Mesothelial cell of epicardium (in vitro differentiated cells): Measurements from ENCODE around the gene TMEM229B. TPM values are rescaled to one million over a fixed set of nuclear protein-coding genes. Genes with fewer than 3 reads are reported as not detected.

Experiments used
- DNase-seq, 2 experiments: peaks; one replicate each; pipeline ENCODE4 v3.0.0; 2021; ENCODE audit warnings: low spot score in 2 of 2; ENCODE audit not compliant: unreplicated experiment in 2 of 2
- H3K27ac Mint-ChIP-seq: 2 replicates; pipeline ENCODE4 v1.8.0; 2021; ENCODE audit warnings: mixed read lengths
- H3K27me3 Mint-ChIP-seq: 2 replicates; pipeline ENCODE4 v1.8.0; 2021; ENCODE audit warnings: low read depth, mixed read lengths
- H3K36me3 Mint-ChIP-seq: 2 replicates; pipeline ENCODE4 v1.8.0; 2021; ENCODE audit warnings: mixed read lengths
- H3K4me1 Mint-ChIP-seq: 2 replicates; pipeline ENCODE4 v1.8.0; 2021; ENCODE audit warnings: mixed read lengths
- H3K4me3 Mint-ChIP-seq: 2 replicates; pipeline ENCODE4 v1.8.0; 2021; ENCODE audit warnings: mild to moderate bottlenecking, moderate library complexity, mixed read lengths
- H3K9me3 Mint-ChIP-seq: 2 replicates; pipeline ENCODE4 v1.8.0; 2021; ENCODE audit warnings: mixed read lengths
- total RNA-seq: library from RNA; stranded (reverse); gene quantifications from 3 replicates; pipeline ENCODE4 v1.2.1, GENCODE V29; 2021
- TF ChIP-seq, protein P1 (sequence below): fragments of 200-600 bp; sonication (generic); IDR thresholded peaks from one replicate; pipeline ENCODE4 v1.5.0; 2021; ENCODE audit warnings: antibody characterized with exemption; ENCODE audit not compliant: unreplicated experiment

The TMEM229B gene
- total RNA-seq, 1 donor from 2014 or later = 0.83 TPM

DNA sequence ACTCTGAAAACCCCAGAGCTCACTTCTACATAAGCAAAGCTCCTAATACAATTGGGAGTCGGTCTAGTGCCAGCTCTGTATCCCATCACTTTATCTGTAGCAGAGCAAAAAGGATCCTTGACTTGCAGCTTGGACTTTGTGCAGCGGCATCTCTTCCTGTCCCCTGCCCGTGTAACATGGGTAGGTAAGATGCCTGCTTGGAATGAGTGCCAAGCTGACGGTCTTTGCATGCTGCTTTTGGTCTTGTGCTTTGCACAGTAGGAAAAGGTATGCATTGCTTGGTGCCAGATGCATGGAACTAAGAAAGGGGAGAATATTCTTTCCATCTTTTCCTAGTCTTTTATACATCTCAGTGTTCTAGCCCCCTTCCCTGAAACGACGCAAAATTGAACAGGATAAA is 37.7 kb upstream of the TMEM229B start:
- DNase-seq = no peak
- Mint-ChIP-seq H3K27me3 (peaks cover 57% of the 10 kb centered on the region), H3K9me3 (no peaks in the 10 kb centered on the region), H3K4me3 (no peak overlapping the region), H3K27ac (no peak overlapping the region), H3K4me1 (peaks cover 5% of the 10 kb centered on the region), H3K36me3 (no peaks in the 10 kb centered on the region)
- TF ChIP-seq, protein P1, sequence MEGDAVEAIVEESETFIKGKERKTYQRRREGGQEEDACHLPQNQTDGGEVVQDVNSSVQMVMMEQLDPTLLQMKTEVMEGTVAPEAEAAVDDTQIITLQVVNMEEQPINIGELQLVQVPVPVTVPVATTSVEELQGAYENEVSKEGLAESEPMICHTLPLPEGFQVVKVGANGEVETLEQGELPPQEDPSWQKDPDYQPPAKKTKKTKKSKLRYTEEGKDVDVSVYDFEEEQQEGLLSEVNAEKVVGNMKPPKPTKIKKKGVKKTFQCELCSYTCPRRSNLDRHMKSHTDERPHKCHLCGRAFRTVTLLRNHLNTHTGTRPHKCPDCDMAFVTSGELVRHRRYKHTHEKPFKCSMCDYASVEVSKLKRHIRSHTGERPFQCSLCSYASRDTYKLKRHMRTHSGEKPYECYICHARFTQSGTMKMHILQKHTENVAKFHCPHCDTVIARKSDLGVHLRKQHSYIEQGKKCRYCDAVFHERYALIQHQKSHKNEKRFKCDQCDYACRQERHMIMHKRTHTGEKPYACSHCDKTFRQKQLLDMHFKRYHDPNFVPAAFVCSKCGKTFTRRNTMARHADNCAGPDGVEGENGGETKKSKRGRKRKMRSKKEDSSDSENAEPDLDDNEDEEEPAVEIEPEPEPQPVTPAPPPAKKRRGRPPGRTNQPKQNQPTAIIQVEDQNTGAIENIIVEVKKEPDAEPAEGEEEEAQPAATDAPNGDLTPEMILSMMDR = no peak

DNA sequence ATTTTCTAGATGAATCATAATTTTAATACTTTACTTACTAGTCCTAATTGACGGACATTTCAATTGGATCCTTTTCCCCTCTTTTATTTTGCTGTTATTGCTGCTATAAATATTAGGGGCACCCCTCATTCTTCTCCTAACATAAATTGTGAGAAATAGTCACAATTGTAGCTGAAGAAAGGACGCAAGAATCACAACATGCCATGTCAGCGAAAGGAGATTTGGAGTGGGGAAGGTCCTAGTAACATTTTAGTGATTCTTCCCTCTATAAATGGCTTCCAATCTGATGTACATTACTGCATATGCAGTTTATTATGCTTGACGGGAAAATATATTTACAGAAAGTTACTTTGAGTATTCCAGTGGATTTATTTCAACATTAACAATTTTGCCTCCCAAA is 36.9 kb upstream of the TMEM229B start:
- TF ChIP-seq, protein P1 = no peak
- Mint-ChIP-seq H3K36me3 (no peaks in the 10 kb centered on the region), H3K27me3 (peaks cover 60% of the 10 kb centered on the region), H3K4me1 (peaks cover 5% of the 10 kb centered on the region), H3K9me3 (no peaks in the 10 kb centered on the region), H3K4me3 (no peak overlapping the region), H3K27ac (no peak overlapping the region)
- DNase-seq = no peak

DNA sequence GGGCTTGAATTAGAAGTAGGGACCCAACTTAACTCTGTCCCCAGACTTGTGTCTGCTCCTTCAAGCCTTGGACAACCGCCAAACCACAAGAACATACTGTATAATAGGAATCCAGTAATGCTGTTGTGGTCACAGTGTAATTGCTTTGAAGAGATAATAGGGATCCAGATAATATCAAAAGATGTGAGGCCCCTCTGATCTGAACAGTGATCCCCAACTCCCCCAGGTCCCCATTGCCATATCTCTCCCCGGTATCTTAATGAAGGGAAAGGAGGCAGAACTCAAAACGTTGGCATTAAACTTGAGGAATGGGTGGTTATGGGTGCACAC is 36.1 kb upstream of the TMEM229B start:
- H3K27me3 Mint-ChIP-seq = peaks cover 68% of the 10 kb centered on the region
- H3K27ac Mint-ChIP-seq = no peak overlapping the region
- TF ChIP-seq, protein P1 = no peak
- H3K9me3 Mint-ChIP-seq = no peaks in the 10 kb centered on the region
- H3K36me3 Mint-ChIP-seq = no peaks in the 10 kb centered on the region
- H3K4me3 Mint-ChIP-seq = no peak overlapping the region
- H3K4me1 Mint-ChIP-seq = peaks cover 5% of the 10 kb centered on the region
- DNase-seq = no peak

DNA sequence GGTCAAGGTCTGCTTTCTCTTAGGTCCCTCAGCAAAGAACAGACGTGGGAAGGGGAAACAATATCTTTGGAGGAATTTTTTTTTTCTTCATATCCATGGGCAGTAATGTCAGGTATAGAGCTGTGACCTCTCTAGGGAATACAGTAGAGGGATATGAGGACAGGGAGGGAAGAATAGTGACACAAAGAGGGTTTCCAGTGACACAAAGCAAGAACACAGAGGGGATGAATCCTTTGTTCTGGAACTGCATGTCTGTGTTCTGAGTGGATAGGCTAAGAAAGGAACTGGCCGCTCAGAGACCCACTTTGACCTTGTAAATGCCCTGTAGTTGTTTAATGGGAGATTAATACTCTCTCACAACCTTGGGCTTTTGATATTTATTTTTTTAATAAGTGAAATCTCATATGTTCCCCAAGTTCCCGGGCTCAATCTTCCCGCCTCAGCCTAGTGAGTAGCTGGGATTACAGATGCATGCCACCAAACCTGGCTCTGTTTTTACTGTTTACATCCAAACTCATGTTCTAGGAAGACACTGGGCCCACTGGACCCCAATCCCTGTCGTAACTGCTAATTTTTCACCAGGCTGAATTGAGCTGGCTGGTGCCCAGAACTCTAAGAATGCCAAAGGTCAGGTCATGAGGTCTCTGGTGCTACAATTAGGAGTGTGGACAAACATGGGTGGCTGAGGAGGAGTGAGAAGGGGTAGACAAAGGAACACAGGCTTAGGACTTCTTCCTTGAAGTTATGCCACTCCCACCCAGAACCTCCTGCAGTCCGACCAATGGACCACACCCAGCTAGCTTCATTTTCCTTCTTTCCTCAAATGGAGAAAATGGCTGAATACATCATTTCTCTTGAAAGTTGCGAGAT is 35.5 kb upstream of the TMEM229B start:
- Mint-ChIP-seq H3K36me3 (no peaks in the 10 kb centered on the region), H3K27ac (no peak overlapping the region), H3K4me1 (peaks cover 5% of the 10 kb centered on the region), H3K27me3 (peaks cover 70% of the 10 kb centered on the region), H3K4me3 (no peak overlapping the region), H3K9me3 (no peaks in the 10 kb centered on the region)
- DNase-seq = no peak
- TF ChIP-seq, protein P1 = no peak

DNA sequence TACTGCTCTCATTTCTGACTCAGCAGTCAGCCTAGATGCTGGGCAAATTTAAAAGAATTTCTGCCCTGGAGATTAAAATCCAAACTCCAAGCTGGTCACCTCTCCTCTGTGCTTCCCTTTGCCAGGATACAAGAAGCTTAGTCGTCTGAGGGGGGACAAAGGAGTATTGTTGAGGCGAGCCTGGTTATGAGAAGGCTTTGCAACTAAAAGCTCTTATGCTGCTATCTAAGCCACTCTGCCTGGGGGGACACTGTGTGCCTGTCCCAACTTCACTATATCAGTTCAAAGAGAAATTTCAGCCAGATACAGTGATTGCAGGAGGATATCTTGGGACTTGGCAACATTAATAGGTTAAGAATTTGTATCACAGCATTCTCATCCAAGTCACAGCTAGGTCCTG is 33.7 kb upstream of the TMEM229B start:
- no peak overlapping the region for H3K4me3 Mint-ChIP-seq
- no peak overlapping the region for H3K27ac Mint-ChIP-seq
- TF ChIP-seq, protein P1 = no peak
- no peak for DNase-seq
- no peaks in the 10 kb centered on the region for H3K9me3 Mint-ChIP-seq
- no peaks in the 10 kb centered on the region for H3K36me3 Mint-ChIP-seq
- peaks cover 76% of the 10 kb centered on the region for H3K27me3 Mint-ChIP-seq
- H3K4me1 Mint-ChIP-seq = peaks cover 5% of the 10 kb centered on the region

DNA sequence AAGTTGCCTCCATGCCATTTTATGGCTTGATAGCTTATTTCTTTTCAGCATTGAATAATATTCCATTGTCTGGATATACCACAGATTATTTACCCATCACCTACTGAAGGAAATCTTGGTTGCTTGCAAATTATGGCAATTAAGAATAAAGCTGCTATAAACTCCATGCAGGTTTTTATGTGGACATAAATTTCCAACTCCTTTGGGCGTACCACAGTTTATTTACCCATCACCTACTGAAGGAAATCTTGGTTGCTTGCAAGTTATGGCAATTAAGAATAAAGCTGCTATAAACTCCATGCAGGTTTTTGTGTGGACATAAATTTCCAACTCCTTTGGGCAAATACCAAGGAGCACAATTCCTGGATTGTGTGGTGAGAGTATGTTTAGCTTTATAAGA is 32.0 kb upstream of the TMEM229B start:
- H3K36me3 Mint-ChIP-seq = no peaks in the 10 kb centered on the region
- no peak overlapping the region for H3K27ac Mint-ChIP-seq
- no peak for DNase-seq
- no peak overlapping the region for H3K4me3 Mint-ChIP-seq
- H3K27me3 Mint-ChIP-seq = peaks cover 85% of the 10 kb centered on the region
- peaks cover 5% of the 10 kb centered on the region for H3K4me1 Mint-ChIP-seq
- H3K9me3 Mint-ChIP-seq = no peaks in the 10 kb centered on the region
- TF ChIP-seq, protein P1 = no peak
